Keratinocyte (primary cell): ENCODE measurements around the gene CPLANE2. TPM values are rescaled to one million over a fixed set of nuclear protein-coding genes. Genes with fewer than 3 reads are reported as not detected.
"Not testable (repeated sequence)": the region's sequence is repeated elsewhere in the genome, so short reads cannot be mapped to it uniquely, and the experiment has no call there.

Experiments used
- DNase-seq: peaks from one replicate; pipeline ENCODE4 v3.0.0-alpha.2; 2011; ENCODE audit warnings: low read depth, missing footprints, low spot score
- FAIRE-seq: peaks from 2 replicates; lab custom pipeline; 2011; peaks lifted over from hg19 to GRCh38; lab: Jason Lieb, UNC
- H2AFZ ChIP-seq: 2 replicates; pipeline ENCODE4 v1.6.0; 2012; ENCODE audit warnings: low read length, control low read depth, inconsistent platforms; ENCODE audit not compliant: control insufficient read depth
- H3K27ac ChIP-seq: 2 replicates; pipeline ENCODE4 v1.5.1; 2011; ENCODE audit warnings: low read length; ENCODE audit not compliant: control insufficient read depth, insufficient read depth
- H3K27me3 ChIP-seq: 3 replicates; pipeline ENCODE4 v1.6.0; 2011; ENCODE audit warnings: low read length; ENCODE audit not compliant: control insufficient read depth, insufficient read depth; ENCODE audit errors: extremely low read depth
- H3K36me3 ChIP-seq, 2 experiments: 2 replicates in 1 of 2; 3 replicates in 1 of 2; pipeline ENCODE4 v1.5.1; 2011; ENCODE audit warnings: low read length in 2 of 2, mild to moderate bottlenecking in 1 of 2; ENCODE audit not compliant: control insufficient read depth in 2 of 2, insufficient read depth in 2 of 2; ENCODE audit errors: extremely low read depth in 1 of 2
- H3K4me1 ChIP-seq: 3 replicates; pipeline ENCODE4 v1.5.1; 2011; ENCODE audit warnings: low read length; ENCODE audit not compliant: control insufficient read depth, insufficient read depth; ENCODE audit errors: extremely low read depth
- H3K4me2 ChIP-seq: 3 replicates; pipeline ENCODE4 v1.6.0; 2011; ENCODE audit warnings: low read depth, low read length; ENCODE audit not compliant: control insufficient read depth, insufficient read depth; ENCODE audit errors: extremely low read depth
- H3K4me3 ChIP-seq, 3 experiments: fragments of 200-600 bp in 1 of 3; sonication (generic) in 1 of 3; 2 replicates in 2 of 3; 3 replicates in 1 of 3; pipeline ENCODE4 v1.5.1; 2011 to 2016; ENCODE audit warnings: low read length in 3 of 3, mild to moderate bottlenecking in 3 of 3, control low read depth in 2 of 3, inconsistent platforms in 1 of 3, low read depth in 1 of 3, mixed read lengths in 1 of 3, mixed run types in 1 of 3, moderate library complexity in 1 of 3; ENCODE audit not compliant: control insufficient read depth in 2 of 3, insufficient read depth in 2 of 3; ENCODE audit errors: extremely low read depth in 1 of 3
- H3K79me2 ChIP-seq: 2 replicates; pipeline ENCODE4 v1.6.0; 2012; ENCODE audit warnings: low read length; ENCODE audit not compliant: control insufficient read depth, insufficient read depth
- H3K9ac ChIP-seq: 3 replicates; pipeline ENCODE4 v1.6.0; 2011; ENCODE audit warnings: low read length; ENCODE audit not compliant: control insufficient read depth, insufficient read depth; ENCODE audit errors: extremely low read depth
- H3K9me1 ChIP-seq: 3 replicates; pipeline ENCODE4 v1.6.0; 2011; ENCODE audit warnings: low read length; ENCODE audit not compliant: control insufficient read depth, insufficient read depth; ENCODE audit errors: extremely low read depth
- H3K9me3 ChIP-seq: 2 replicates; pipeline ENCODE4 v1.5.1; 2012; ENCODE audit warnings: low read depth, low read length; ENCODE audit not compliant: control insufficient read depth
- H4K20me1 ChIP-seq: 3 replicates; pipeline ENCODE4 v1.6.0; 2011; ENCODE audit warnings: low read length; ENCODE audit not compliant: control insufficient read depth, insufficient read depth; ENCODE audit errors: extremely low read depth
- CTCF ChIP-seq, 3 experiments: IDR thresholded peaks in 1 of 3; conservative IDR thresholded peaks in 1 of 3; optimal IDR thresholded peaks in 1 of 3; 2 replicates in 2 of 3; 3 replicates in 1 of 3; pipeline versions ENCODE3 to v1.5.1; 2011; ENCODE audit warnings: low read length in 3 of 3, mild to moderate bottlenecking in 3 of 3, moderate library complexity in 2 of 3, control low read depth in 1 of 3, inconsistent platforms in 1 of 3; ENCODE audit not compliant: insufficient read depth in 2 of 3; ENCODE audit errors: extremely low read depth in 1 of 3
- EZH2 ChIP-seq: IDR thresholded peaks from one replicate; pipeline ENCODE4 v1.6.1; 2012; ENCODE audit warnings: inconsistent platforms, mild to moderate bottlenecking, low read length, moderate library complexity
- dilution Hi-C: fragments of 300-500 bp; cut with MboI; formaldehyde crosslinking; loops from one replicate; pipeline ENCODE4 v1.7.0; 2020; ENCODE audit warnings: low sequenced_read_pairs; ENCODE audit not compliant: extremely low pct_ligation_motif_present
- polyA plus RNA-seq, 5 experiments: library from polyadenylated mRNA; depleted of rRNA in 3 of 5; stranded (reverse) in 3 of 5; stranded (forward) in 1 of 5; unstranded in 1 of 5; fragments of >200 nt; gene quantifications; 1 replicate in 1 of 5; 2 replicates in 3 of 5; 3 replicates in 1 of 5; pipeline versions ENCODE4 v1.2.1 to v1.2.3, GENCODE V29; 2011 to 2012; ENCODE audit warnings: missing spikeins in 2 of 5, low read depth in 1 of 5, low replicate concordance in 1 of 5

Gene CPLANE2
- polyA plus RNA-seq, 1 donor (not counting 4 experiments of a cell fraction or from before 2014, with no cell fraction given) = 2.5 TPM

GRCh38 chr1:16226129-16226489 is 10.9 kb downstream of the CPLANE2 start:
- Histone ChIP-seq H3K27ac (no peak overlapping the region), H3K4me3 (no peak overlapping the region), H3K27me3 (peaks cover 21% of the 10 kb centered on the region), H3K9me3 (no peaks in the 10 kb centered on the region), H3K36me3 (no peaks in the 10 kb centered on the region), H3K9me1 (no peaks in the 10 kb centered on the region), H3K4me2 (no peak overlapping the region), H3K9ac (no peak overlapping the region), H2AFZ (no peak overlapping the region), H4K20me1 (no peaks in the 10 kb centered on the region), H3K79me2 (no peaks in the 10 kb centered on the region), H3K4me1 (no peaks in the 10 kb centered on the region)
- TF ChIP-seq EZH2 (no peak), CTCF (optimal IDR thresholded peaks at IDR 0.05 in 1 of 3, IDR thresholded peaks at IDR 0.05 in 1 of 3, conservative IDR thresholded peaks at IDR 0.05 in 1 of 3; ENCODE audit: extremely low read depth in 1 of 3, insufficient read depth in 2 of 3, low read length in 3 of 3) (no peak)
- dilution Hi-C loops = no loop called here
- FAIRE-seq (no peak), DNase-seq (no peak)

DNA sequence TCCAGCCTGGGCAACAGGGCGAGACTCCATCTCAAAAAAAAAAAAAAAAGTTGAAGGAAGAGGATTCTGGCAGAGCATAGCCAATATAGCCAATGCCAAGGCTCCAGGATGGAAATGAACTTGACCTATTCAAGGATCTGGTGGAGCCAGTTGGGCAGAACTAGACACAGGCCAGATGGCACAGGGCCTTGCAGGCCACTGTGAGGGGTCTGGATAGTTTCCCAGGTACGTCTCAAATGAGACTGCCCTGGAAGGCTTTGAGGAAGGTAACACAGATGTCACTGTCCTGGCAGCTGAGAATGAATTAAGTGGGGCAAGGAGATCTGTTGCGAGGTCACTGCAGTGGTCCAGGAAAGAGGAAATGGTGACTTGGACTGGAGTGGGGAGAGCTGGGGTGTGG is 12.5 kb downstream of the CPLANE2 start:
- H3K9me3 ChIP-seq = no peaks in the 10 kb centered on the region
- no peaks in the 10 kb centered on the region for H3K79me2 ChIP-seq
- H3K4me1 ChIP-seq = no peaks in the 10 kb centered on the region
- DNase-seq (no peak), FAIRE-seq (no peak)
- no peak for TF ChIP-seq EZH2
- TF ChIP-seq CTCF (optimal IDR thresholded peaks at IDR 0.05 in 1 of 3, IDR thresholded peaks at IDR 0.05 in 1 of 3, conservative IDR thresholded peaks at IDR 0.05 in 1 of 3; ENCODE audit: extremely low read depth in 1 of 3, insufficient read depth in 2 of 3, low read length in 3 of 3) = no peak
- H3K27me3 ChIP-seq = peaks cover 21% of the 10 kb centered on the region
- H3K9me1 ChIP-seq = no peaks in the 10 kb centered on the region
- H3K36me3 ChIP-seq = no peaks in the 10 kb centered on the region
- no peak overlapping the region for H3K9ac ChIP-seq
- no peak overlapping the region for H3K27ac ChIP-seq
- H2AFZ ChIP-seq = no peak overlapping the region
- no peaks in the 10 kb centered on the region for H4K20me1 ChIP-seq
- H3K4me2 ChIP-seq = no peak overlapping the region
- no peak overlapping the region for H3K4me3 ChIP-seq
- dilution Hi-C loops = no loop called here

- FAIRE-seq, H3K27ac ChIP-seq, H3K36me3 ChIP-seq, H3K4me2 ChIP-seq, H3K9me1 ChIP-seq, dilution Hi-C loops, H3K9me3 ChIP-seq, DNase-seq, H3K4me3 ChIP-seq, H4K20me1 ChIP-seq, H3K4me1 ChIP-seq, H3K9ac ChIP-seq, H2AFZ ChIP-seq, H3K79me2 ChIP-seq: not testable (repeated sequence)
- peaks cover 18% of the 10 kb centered on the region for H3K27me3 ChIP-seq
Observed at GRCh38 chr1:16222716-16223115, 14.3 kb downstream of the CPLANE2 start.
